Measurements from ENCODE around the gene ITGA5.
A peak's percentile ranks its signal among the peaks of the same experiment; 100 is the strongest.

The ITGA5 gene

DNA sequence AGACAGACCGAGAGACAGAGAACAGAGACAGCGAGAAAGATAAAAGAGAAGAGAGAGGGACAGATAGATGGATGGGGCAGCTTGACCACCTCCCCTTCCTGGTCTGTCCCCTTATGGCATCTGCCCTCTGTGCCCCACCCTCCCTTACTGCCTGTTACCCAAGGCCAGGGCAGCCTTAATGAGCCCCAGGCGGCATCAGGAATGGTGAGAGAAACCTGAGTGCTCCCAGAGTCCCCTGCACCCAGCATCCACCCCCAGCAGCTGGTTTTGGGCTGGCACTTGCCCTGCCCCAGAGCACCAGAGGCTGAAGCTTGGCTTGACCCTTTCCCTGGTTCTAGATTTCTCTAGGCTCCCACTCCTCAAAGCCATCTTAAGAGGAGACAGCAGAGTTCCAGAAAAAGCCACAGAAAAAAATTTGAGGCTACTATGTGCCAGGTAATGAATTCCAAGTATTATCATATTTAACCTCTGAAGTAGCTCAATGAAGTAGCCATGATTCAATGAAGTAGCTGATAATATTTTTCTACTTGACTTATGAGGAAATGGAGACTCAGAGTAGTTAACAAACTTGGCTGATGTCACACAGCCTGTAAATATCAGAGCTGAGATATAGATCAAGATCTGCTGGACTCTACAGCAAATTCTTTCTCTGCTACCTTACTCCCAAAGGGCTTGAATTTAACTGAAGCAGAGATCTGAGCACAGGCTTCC lies 32.5 kb downstream of the ITGA5 start:
- DNase-seq: no peak

DNA sequence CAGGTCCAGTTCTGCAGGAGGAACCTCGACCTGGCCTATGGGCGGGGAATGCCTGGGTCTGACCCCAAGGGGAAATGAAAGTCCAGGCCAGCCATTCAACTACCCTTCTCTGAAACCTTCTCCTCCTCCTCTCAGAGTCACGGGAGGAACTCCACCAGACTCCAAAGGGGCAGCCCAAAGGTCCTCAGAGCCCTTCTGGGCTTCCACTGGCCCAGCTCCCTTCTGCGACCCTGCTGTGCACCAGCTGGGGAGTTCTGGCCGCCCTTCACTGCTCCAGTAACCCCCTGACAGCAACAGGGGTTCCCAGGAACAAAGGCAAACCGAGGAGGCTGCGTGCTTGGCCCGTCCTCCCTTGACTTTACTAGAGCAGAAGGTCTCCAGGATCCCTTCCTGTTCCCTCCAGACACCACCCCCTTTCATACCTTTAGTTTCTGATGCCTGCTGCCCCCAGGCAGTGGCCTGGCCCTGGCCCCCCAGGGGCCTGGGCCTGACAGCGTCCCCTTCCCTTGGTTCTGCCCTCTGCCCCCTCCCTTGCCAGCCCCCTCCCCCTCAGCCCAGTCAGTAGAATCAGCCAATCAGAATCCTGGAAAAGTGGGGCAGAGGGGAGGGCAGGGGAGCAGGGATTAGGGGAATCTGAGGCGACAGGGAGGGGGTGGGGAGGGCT lies 33.7 kb downstream of the ITGA5 start:
- no peak for DNase-seq

GRCh38 chr12:54384591-54385041 lies 34.5 kb downstream of the ITGA5 start, which contains the start of gene ZNF385A:
Gene ZNF385A, minus strand, starts transcription at chr12:54384733. Its CDS starts 219 bp downstream, at chr12:54384514.
- no peak for DNase-seq

DNA sequence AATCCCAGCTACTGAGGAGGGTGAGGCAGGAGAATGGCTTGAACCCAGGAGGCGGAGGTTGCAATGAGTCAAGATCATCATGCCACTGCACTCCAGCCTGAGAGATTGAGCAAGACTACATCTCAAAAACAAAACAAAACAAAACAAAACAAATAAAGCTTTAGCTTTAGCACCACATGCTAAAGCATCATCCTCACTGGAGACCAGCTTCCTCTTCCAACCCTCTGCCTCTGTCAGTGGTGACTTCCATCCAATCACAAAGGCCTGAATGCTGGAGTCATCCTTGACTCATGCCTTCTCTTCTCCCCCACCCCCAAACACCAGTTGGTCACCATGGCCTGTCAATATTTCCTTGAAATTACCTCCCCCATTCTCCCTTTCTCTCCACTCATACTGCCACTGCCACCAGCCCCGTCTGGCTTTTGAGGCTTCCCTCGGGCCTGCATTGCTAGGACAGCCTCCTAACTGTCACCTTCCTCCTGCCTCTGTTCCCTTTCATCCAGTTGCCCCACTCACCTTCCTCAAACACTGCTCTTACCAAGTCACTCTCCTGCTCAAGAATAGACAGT lies 35.9 kb downstream of the ITGA5 start:
- no peak for DNase-seq

GRCh38 chr12:54381136-54381535 lies 37.9 kb downstream of the ITGA5 start:
- no peak for DNase-seq

- peak; percentile 83 to 89 for DNase-seq
These were observed 39.5 kb downstream of the ITGA5 start for GRCh38 chr12:54379398-54380201.

DNA sequence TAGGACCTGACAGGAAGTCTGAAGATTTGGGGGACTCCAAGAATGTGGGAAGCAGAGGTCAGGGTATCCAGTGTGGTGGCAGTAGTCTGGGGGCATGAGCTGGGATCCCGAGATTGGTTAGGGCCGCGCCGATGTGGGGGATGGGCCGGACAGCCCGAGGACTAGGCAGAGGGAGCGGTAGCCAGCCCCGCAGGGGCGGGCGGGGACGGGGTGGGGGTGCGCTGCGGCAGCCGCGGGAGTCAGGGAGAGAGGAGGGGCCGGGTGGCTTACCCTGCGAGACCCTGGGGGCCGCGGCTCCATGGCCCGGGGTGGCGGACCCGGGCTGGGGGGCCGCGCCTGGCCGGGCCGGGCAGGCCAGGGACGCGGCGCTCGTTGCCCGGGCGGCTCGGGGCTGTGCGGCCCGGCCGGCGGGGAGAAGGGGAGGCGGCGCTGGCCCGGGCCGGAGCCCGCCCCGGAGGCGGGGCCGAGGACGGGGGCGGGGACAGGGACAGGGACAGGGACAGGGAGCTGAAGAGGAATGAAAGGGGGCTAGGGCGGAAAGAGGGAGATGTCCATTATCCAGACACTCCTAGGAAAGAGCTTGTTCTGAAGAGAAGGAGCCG lies 40.2 kb downstream of the ITGA5 start:
- peak in 1 of 2 experiments; percentile 21 for DNase-seq

GRCh38 chr12:54377797-54378515 lies 41.1 kb downstream of the ITGA5 start:
- DNase-seq: no peak

DNA sequence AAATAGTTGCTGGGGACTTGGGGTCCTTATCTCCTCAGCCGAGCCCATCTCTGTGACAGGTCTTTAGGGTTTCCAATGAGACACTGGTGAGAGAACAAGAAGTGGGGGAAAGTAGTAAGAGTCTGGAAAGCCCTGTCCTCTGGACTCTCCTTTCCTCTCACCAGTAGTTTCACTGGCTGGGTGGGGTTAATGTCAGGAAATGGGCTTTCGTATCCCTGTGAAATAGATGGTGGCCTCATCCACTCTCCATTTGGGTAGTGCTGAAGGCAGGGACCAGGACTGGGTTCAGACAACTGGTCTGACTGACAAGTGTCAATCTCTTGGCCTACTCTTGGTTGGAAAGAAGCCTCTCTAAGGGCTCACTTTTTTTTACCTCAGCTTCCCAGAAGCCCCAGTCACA lies 42.1 kb downstream of the ITGA5 start:
- no peak for DNase-seq

- DNase-seq: no peak
These were observed 42.5 kb downstream of the ITGA5 start for GRCh38 chr12:54376596-54376995.

DNA sequence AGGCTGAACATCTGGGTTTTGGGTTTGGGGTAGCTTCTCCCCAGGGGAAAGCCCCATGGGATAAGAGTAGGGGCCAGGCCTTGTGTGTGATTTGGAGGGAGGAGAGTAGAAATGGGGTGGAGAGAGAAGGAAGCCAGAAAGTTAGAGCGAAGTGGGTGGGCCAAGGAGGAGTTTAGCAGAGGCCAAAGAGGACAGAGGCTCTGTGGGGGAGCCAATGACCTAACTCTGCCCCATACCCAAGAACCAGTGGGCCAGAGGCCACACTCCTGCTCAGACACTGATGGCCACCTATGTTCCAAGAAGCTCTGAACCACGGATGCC lies 43.8 kb downstream of the ITGA5 start:
- DNase-seq: no peak

- no peak for DNase-seq
These were observed 44.4 kb downstream of the ITGA5 start for GRCh38 chr12:54374562-54375258.

GRCh38 chr12:54373649-54374561 lies 45.2 kb downstream of the ITGA5 start:
- DNase-seq: no peak

DNA sequence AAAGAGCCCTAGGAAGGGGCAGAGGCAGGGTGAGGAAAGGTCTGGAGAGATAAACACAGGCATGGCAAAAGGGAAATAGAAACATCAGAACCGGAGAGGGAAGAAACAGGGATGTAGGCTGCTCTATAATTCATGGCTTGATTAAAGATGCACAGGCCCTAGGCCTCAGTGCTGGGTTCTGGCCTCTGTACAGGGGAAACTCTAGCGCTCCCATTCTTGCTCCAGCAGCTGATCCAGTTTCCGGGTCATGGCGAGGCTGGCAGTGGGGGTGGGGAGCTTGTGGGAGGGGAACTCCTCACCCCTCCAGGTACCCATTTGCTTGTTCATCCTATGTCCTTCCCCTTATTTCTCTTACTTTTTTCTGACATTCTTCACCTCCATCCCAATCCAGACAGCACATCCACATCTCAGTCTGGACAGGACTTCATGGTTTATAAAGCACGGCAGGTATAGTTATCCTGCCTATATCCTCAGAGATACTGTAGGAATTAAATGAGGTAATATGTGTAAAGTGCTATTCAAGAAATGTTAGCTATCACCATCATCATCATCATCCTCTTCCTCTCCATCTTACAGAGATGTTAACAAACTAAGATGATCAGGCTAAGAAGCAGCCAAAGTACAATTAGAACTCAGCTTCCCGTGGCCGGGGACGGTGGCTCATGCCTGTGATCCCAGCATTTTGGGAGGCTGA lies 46.8 kb downstream of the ITGA5 start:
- DNase-seq: no peak

DNA sequence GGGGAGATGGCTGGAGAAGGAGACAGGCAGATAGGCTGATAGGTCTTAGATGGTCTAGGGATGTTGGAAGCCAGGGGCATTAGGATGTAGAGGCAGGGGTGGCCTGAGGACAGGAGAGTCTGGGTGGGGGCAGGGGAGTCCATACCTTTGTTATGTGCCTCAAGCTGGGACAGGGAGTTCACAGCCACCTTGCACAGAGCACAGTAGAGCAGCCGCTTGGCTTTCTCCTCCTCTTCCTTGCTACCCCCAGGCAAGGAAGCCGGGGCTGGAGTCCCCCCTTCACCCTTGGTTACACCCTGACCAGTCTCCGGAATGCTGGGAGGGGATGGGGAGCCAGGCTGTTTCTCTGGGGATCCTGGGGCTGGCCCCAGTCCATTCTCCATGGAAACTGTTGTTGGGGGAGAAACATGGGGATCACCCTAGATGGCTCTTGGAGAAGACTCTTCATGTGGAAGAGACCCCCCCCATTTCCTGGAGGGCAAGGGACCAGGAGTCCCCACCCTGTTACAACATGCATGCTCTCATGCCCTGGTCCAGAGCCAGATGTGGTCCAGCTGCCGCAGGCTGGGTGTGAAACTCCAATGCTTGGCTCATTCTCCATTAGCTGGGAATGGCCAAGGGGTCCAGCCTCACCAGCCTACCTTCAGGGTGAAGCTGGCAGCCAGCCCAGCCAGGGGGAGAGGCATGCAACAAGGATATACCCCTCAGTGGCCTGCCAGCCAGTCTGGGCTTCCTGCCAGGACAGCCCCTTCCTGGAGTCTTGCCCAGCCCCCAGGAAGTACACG lies 47.5 kb downstream of the ITGA5 start:
- no peak for DNase-seq

- no peak for DNase-seq
These were observed 48.8 kb downstream of the ITGA5 start for GRCh38 chr12:54370171-54370730.

DNA sequence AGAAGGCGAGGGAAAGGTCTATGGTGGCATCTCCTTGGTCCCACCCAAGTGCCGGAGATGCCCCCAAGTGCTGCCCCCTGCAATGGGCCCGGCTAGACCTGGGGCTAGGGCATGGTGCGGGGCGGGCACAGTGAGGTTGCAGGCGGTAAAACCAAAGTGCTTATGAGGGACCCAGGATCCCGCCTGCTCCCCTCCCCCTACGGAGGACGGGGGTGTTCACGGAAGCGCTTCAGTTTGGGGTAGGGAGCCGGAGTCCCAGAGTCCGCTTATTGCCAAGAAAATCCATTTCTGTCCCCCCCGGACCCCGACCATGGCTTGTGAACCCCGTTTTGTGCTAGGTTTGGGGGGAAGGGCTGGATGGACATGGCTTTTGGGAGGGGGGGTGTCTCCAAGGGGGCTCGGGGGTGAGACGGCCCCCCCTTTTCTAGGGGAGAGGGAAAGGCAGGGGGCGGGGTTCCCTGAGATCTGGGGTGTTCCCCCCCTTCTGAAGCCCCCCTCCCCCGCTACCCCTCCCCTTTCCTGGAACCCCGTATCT lies 49.4 kb downstream of the ITGA5 start:
- DNase-seq: no peak
